Fibroblast of the aortic adventitia (primary cell): Measurements from ENCODE around the gene RRP36. TPM values are rescaled to one million over a fixed set of nuclear protein-coding genes. Genes with fewer than 3 reads are reported as not detected.

ENCODE experiments used
- DNase-seq: peaks from one replicate; pipeline ENCODE4 v3.0.0-alpha.2; 2010; ENCODE audit warnings: low read depth
- H3K4me3 ChIP-seq: 2 replicates; pipeline ENCODE4 v1.5.1; 2011; ENCODE audit warnings: low read depth, mild to moderate bottlenecking, control low read depth, low read length, moderate library complexity
- CTCF ChIP-seq: IDR thresholded peaks from 2 replicates; pipeline ENCODE4 v1.5.1; 2011; ENCODE audit warnings: mild to moderate bottlenecking, low read length, control low read depth, inconsistent platforms; ENCODE audit not compliant: insufficient read depth
- total RNA-seq: library from RNA; depleted of rRNA; stranded (reverse); fragments of >200 nt; gene quantifications from 2 replicates; pipeline ENCODE4 v1.2.3, GENCODE V29; 2012; ENCODE audit warnings: low replicate concordance

The RRP36 gene
- total RNA-seq, 1 donor: 86.6 TPM

DNA sequence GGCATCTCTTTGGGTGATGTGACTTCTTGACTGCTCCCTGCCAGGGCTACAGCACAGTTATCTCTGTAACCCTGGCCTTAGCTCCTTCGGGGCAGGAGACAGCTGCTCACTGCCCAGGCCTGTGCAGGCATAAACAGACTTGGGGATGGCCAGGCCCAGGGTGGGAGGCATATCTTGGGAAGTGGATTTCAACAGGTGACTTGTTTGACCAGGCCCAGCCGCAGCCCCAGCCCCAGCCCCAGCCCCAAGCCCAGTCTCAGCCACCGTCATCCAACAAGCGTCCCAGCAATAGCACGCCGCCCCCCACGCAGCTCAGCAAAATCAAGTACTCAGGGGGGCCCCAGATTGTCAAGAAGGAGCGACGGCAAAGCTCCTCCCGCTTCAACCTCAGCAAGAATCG, 15.2 kb upstream of the RRP36 start:
- TF ChIP-seq CTCF: no peak
- no peak overlapping the region for H3K4me3 ChIP-seq
- no peak for DNase-seq

GRCh38 chr6:43007126-43007525, 14.3 kb upstream of the RRP36 start:
- TF ChIP-seq CTCF: no peak
- no peak overlapping the region for H3K4me3 ChIP-seq
- no peak for DNase-seq

DNA sequence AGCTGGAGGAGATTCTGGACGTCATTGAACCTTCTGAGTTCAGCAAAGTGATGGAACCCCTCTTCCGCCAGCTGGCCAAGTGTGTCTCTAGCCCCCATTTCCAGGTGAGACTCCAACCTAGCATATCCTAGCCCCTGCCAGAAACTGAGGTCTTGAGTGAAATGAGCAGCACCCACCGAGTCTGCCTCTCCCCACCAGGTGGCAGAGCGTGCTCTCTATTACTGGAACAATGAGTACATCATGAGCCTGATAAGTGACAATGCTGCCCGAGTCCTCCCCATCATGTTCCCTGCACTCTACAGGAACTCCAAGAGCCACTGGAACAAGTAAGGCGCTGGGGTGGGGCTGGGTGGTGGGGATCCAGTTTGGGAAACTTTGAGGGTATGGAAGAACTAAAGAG, 12.3 kb upstream of the RRP36 start:
- DNase-seq: peak; percentile 31
- no peak overlapping the region for H3K4me3 ChIP-seq
- peak; percentile 46 for TF ChIP-seq CTCF

- no peak for TF ChIP-seq CTCF
- DNase-seq: no peak
- no peak overlapping the region for H3K4me3 ChIP-seq
Measured at GRCh38 chr6:43011207-43011606, 10.2 kb upstream of the RRP36 start.

DNA sequence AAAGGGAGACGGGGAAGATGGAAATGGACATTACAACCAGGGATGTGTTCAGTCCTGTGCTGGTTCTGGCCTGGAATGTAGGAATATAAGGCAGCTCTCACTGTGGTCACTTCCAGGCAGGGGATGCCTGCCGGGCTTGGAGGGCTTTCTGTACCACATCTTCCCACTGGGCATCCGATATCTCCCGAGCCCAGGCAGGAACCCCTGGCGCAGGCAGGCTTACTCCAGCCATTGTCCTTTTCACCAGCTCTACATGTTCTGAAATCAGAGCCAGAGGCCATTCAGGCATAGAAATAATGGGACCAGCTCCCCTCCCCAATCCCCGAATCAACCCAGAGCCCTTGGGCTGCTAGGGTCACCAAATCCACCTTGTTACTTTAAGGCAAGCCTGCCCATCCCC, 9.1 kb upstream of the RRP36 start:
- no peak for DNase-seq
- no peak for TF ChIP-seq CTCF
- peak overlapping the region; percentile 81 for H3K4me3 ChIP-seq

DNA sequence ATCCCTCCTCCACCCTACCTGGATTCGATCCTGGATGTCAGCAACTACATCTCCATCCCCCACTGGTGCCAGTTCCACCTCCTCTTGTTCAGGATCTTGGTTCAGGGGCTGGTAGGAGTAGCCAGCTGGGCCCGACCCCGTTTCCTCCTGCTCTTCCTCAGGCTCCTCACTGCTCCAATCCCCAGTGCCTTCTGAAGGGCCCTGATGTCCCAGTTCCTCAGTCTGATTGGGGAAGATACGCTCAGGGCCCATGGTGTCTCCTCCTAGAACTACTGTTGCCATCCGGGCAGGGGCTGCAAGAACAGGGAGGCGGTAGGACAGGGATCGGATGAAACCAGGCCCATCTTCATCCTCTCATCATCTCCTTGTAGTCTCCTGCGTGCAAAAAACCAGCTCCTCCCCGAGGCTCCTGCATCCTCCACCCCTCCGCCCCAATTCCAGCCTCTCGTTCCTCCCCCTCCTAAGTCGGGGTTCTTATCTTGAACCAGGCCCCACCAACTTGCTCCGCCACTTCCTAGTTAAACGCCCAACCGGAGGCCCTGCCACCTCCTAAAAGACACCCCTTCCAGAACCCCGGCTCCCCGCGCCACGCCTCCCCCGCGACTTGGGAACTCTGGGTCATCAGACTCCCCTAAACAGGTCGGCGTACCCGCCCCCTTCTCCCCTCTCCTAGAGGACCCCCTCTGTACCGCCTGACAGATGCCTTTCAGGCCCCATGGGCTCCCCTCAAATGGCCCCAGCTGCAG, 8.2 kb upstream of the RRP36 start:
- peak overlapping the region; percentile 81 for H3K4me3 ChIP-seq
- peak; percentile 34 for DNase-seq
- TF ChIP-seq CTCF: no peak
